Osteoblast (primary cell): Measurements from ENCODE around the gene PTPRH. TPM values are rescaled to one million over a fixed set of nuclear protein-coding genes. Genes with fewer than 3 reads are reported as not detected.

Source experiments
- DNase-seq: peaks from one replicate; pipeline ENCODE4 v3.0.0; 2011; ENCODE audit warnings: low spot score, mixed read lengths; ENCODE audit not compliant: insufficient read length; ENCODE audit errors: missing footprints
- H2AFZ ChIP-seq: 2 replicates; pipeline ENCODE4 v1.6.0; 2011; ENCODE audit warnings: mild to moderate bottlenecking, low read length
- H3K27ac ChIP-seq: 2 replicates; pipeline ENCODE4 v1.5.1; 2011; ENCODE audit warnings: mild to moderate bottlenecking, low read depth, low read length, moderate library complexity
- H3K27me3 ChIP-seq: 2 replicates; pipeline ENCODE4 v1.6.0; 2012; ENCODE audit warnings: mild to moderate bottlenecking, control low read depth, inconsistent platforms, low read length, moderate library complexity; ENCODE audit not compliant: insufficient read depth
- H3K36me3 ChIP-seq: 2 replicates; pipeline ENCODE4 v1.5.1; 2011; ENCODE audit warnings: mild to moderate bottlenecking, low read length, control low read depth, moderate library complexity; ENCODE audit not compliant: insufficient read depth
- H3K4me1 ChIP-seq: 2 replicates; pipeline ENCODE4 v1.5.1; 2011; ENCODE audit warnings: mild to moderate bottlenecking, low read length, control low read depth, moderate library complexity; ENCODE audit not compliant: insufficient read depth
- H3K4me2 ChIP-seq: 2 replicates; pipeline ENCODE4 v1.6.0; 2011; ENCODE audit warnings: mild to moderate bottlenecking, low read length; ENCODE audit not compliant: insufficient read depth
- H3K4me3 ChIP-seq: fragments of 200-600 bp; sonication (generic); 3 replicates; pipeline ENCODE4 v1.5.1; 2012; ENCODE audit warnings: mild to moderate bottlenecking, low read length, inconsistent platforms; ENCODE audit not compliant: insufficient read depth
- H3K79me2 ChIP-seq: 2 replicates; pipeline ENCODE4 v1.6.0; 2012; ENCODE audit warnings: mild to moderate bottlenecking, low read length, control low read depth, inconsistent platforms; ENCODE audit not compliant: insufficient read depth
- H3K9me3 ChIP-seq: 2 replicates; pipeline ENCODE4 v1.5.1; 2011; ENCODE audit warnings: low read depth, low read length, control low read depth
- H4K20me1 ChIP-seq: 2 replicates; pipeline ENCODE4 v1.6.0; 2012; ENCODE audit warnings: mild to moderate bottlenecking, low read length, control low read depth; ENCODE audit not compliant: insufficient read depth
- CTCF ChIP-seq: IDR thresholded peaks from 2 replicates; pipeline ENCODE4 v1.5.1; 2011; ENCODE audit warnings: mild to moderate bottlenecking, low read depth, low read length, moderate library complexity; ENCODE audit errors: extremely low read depth
- total RNA-seq: library from RNA; depleted of rRNA; stranded (reverse); fragments of >200 nt; gene quantifications from 2 replicates; pipeline ENCODE4 v1.2.3, GENCODE V29; 2012

PTPRH gene
- total RNA-seq, 1 donor = 1.1 TPM

- no peaks in the 10 kb centered on the region for H3K36me3 ChIP-seq
- no peak overlapping the region for H3K27ac ChIP-seq
- no peak overlapping the region for H3K4me3 ChIP-seq
- peaks cover 2% of the 10 kb centered on the region for H4K20me1 ChIP-seq
- DNase-seq = no peak
- H3K4me2 ChIP-seq = no peak overlapping the region
- no peaks in the 10 kb centered on the region for H3K9me3 ChIP-seq
- peaks cover 14% of the 10 kb centered on the region for H3K4me1 ChIP-seq
- TF ChIP-seq CTCF = no peak
- H3K27me3 ChIP-seq = peaks cover 2% of the 10 kb centered on the region
- no peaks in the 10 kb centered on the region for H3K79me2 ChIP-seq
- H2AFZ ChIP-seq = no peak overlapping the region
These were observed 37.9 kb downstream of the PTPRH start for GRCh38 chr19:55171440-55171839.

GRCh38 chr19:55169136-55169535, 40.2 kb downstream of the PTPRH start:
- peak; percentile 65 for DNase-seq
- Histone ChIP-seq H3K9me3 (no peaks in the 10 kb centered on the region), H3K4me2 (no peak overlapping the region), H3K27ac (no peak overlapping the region), H3K79me2 (no peaks in the 10 kb centered on the region), H3K27me3 (peaks cover 2% of the 10 kb centered on the region), H3K4me1 (peaks cover 14% of the 10 kb centered on the region), H2AFZ (no peak overlapping the region), H3K4me3 (no peak overlapping the region), H3K36me3 (no peaks in the 10 kb centered on the region), H4K20me1 (no peaks in the 10 kb centered on the region)
- TF ChIP-seq CTCF = no peak

GRCh38 chr19:55166530-55167268, 42.6 kb downstream of the PTPRH start, which contains the start of gene DNAAF3:
DNAAF3 (minus strand) TSS chr19:55166613; CDS start chr19:55166413, 200 bp downstream.
- no peak for TF ChIP-seq CTCF

GRCh38 chr19:55165952-55166529, 43.3 kb downstream of the PTPRH start:
- H4K20me1 ChIP-seq = no peaks in the 10 kb centered on the region
- H3K27me3 ChIP-seq = peaks cover 19% of the 10 kb centered on the region
- H3K4me2 ChIP-seq = peak overlapping the region; percentile 95
- H3K9me3 ChIP-seq = no peaks in the 10 kb centered on the region
- TF ChIP-seq CTCF = peak; percentile 57
- H3K4me1 ChIP-seq = peaks cover 5% of the 10 kb centered on the region
- H3K27ac ChIP-seq = no peak overlapping the region
- no peaks in the 10 kb centered on the region for H3K36me3 ChIP-seq
- H3K79me2 ChIP-seq = no peaks in the 10 kb centered on the region
- peak overlapping the region; percentile 75 for H3K4me3 ChIP-seq
- DNase-seq = peak; percentile 97
- peak overlapping the region; percentile 94 for H2AFZ ChIP-seq

More at GRCh38 chr19:55166530-55167268, 42.6 kb downstream of the PTPRH start, which contains the start of gene DNAAF3:
- peaks cover 14% of the 10 kb centered on the region for H3K27me3 ChIP-seq
- peaks cover 5% of the 10 kb centered on the region for H3K4me1 ChIP-seq
- DNase-seq = peak; percentile 100
- H3K4me2 ChIP-seq = peak within 1 kb of the TSS; percentile 95
- no peak within 1 kb of the TSS for H3K27ac ChIP-seq
- no peaks in the 10 kb centered on the region for H4K20me1 ChIP-seq
- peak within 1 kb of the TSS; percentile 75 for H3K4me3 ChIP-seq
- H3K9me3 ChIP-seq = no peaks in the 10 kb centered on the region
- H3K79me2 ChIP-seq = no peaks in the 10 kb centered on the region
- H2AFZ ChIP-seq = peak within 1 kb of the TSS; percentile 94
- H3K36me3 ChIP-seq = no peaks in the 10 kb centered on the region
